ENCODE results near the gene PRPF31.
"Not testable (repeated sequence)": the region's sequence is repeated elsewhere in the genome, so short reads cannot be mapped to it uniquely, and the experiment has no call there.

The PRPF31 gene

DNA sequence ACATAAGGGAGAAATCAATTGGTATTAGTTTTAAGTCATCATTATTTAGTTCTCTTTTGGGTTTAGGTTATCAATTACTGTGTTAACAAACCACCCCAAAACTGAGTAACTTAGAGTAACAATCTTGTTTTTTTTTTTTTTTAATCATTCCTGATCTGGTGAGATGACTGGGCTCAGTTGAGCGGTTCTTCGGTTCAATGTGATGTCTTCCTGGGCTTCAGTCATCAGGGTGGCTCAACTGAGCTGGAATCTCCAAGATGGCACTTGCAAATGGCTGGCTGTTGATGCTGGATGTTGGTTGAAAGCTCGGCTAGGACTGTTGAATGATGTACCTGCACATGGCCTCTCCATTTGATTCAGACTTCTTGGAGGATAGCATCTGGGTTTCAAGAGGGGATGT lies 31.1 kb upstream of the PRPF31 start:
- DNase-seq (ENCODE audit: insufficient read length, low spot score) (no peak), FAIRE-seq (no peak)
- TF ChIP-seq, protein P1, sequence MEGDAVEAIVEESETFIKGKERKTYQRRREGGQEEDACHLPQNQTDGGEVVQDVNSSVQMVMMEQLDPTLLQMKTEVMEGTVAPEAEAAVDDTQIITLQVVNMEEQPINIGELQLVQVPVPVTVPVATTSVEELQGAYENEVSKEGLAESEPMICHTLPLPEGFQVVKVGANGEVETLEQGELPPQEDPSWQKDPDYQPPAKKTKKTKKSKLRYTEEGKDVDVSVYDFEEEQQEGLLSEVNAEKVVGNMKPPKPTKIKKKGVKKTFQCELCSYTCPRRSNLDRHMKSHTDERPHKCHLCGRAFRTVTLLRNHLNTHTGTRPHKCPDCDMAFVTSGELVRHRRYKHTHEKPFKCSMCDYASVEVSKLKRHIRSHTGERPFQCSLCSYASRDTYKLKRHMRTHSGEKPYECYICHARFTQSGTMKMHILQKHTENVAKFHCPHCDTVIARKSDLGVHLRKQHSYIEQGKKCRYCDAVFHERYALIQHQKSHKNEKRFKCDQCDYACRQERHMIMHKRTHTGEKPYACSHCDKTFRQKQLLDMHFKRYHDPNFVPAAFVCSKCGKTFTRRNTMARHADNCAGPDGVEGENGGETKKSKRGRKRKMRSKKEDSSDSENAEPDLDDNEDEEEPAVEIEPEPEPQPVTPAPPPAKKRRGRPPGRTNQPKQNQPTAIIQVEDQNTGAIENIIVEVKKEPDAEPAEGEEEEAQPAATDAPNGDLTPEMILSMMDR (IDR thresholded peaks at IDR 0.05; ENCODE audit: insufficient read depth, missing control alignments) = no peak

DNA sequence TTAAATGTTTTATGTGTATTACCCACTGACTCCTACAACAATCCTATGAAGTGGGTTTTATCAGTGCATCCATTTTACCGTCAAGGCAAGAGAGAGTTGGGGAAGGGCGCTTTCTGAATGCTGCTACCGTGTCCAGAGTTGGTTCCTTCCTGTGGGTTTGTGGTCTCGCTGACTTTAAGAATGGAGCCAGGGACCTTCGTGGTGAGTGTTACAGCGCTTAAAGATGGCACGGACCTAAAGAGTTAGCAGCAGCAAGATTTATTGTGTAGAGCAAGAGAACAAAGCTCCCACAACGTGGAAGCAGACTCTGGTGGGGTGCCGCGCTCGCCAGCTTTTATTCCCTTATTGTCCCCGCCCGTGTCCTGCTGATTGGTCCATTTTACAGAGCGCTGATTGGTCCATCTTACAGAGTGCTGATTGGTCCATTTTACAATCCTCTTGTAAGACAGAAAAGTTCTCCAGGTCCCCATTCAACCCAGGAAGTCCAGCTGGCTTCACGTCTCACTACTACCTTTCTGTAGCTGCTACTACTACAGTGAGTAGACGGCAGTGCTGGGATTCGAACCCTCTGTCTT lies 21.0 kb upstream of the PRPF31 start:
- FAIRE-seq (no peak), DNase-seq (ENCODE audit: insufficient read length, low spot score) (no peak)
- TF ChIP-seq, protein P1 (IDR thresholded peaks at IDR 0.05; ENCODE audit: insufficient read depth, missing control alignments) = no peak

DNA sequence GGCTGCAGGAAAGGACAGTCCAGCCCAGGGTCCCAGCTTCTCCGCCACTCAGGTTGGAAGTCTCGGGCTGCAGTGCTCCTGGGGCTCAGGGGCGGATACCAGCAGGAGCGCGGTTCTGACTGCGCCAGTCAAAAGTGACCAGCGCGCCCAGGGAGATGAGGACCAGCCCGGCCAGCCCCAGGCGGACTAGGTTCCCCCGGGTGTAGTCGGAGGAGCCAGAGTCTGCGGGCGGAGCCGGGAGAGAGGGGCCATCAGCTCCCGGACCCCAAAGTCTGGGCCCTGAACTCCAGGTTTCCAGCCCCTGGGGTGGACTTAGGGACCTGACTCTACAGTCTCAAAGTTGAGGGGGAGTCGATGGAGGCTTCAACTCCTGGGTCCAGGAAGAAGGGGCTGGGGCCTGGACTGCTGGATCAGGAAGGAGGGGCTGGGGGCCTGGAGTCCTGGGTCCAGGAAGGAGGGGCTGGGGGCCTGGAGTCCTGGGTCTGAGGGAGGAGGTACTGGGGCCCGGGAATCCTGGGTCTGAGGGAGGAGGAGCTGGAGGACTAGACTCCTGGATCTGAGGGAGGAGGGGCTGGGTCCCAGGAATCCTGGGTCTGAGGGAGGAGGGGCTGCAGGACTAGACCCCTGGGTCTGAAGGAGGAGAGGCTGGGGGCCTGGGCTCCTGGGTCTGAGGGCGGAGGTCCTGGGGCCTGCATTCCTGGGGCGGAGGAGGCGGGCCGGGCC lies 20.3 kb upstream of the PRPF31 start:
- DNase-seq (ENCODE audit: insufficient read length, low spot score) (no peak), FAIRE-seq (no peak)
- TF ChIP-seq, protein P1 (IDR thresholded peaks at IDR 0.05; ENCODE audit: insufficient read depth, missing control alignments) = no peak

- not testable (repeated sequence) for DNase-seq (ENCODE audit: insufficient read length, low spot score); FAIRE-seq
Observed at GRCh38 chr19:54095859-54096616, 19.5 kb upstream of the PRPF31 start.

- TF ChIP-seq, protein P1 (IDR thresholded peaks at IDR 0.05; ENCODE audit: insufficient read depth, missing control alignments) = peak; percentile 34
- FAIRE-seq = no peak
- no peak for DNase-seq (ENCODE audit: insufficient read length, low spot score)
Observed at GRCh38 chr19:54096617-54097106, 18.9 kb upstream of the PRPF31 start.

DNA sequence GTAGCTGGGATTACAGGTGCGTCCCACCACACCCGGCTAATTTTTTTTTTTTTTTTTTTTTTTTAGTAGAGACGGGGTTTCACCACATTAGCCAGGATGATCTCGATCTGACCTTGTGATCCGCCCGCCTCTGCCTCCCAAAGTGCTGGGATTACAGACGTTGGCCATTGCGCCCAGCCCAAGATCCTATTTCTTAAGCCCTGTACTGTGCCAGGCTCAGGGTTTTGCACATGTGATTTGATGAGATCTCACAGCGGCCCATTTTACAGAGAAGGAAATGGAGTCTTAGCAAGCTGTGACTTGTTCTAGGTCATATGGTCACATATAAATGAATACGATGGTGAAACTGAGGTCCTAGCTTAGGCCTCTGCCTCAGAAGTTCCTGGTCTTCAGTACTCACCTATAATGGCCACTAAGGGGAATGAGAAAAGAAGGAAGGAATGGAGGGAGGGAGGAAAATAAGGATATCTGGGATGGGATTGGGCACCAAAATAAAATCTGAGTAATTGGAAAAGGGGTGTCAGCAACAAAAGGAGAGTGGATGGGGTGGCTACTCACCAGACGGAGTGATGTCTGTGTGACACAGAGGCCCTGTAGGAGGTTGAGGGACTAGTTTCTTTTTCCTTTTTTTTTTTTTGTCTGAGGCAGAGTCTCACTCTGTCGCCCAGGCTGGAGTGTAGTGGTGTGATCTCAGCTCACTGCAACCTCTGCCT lies 16.2 kb upstream of the PRPF31 start:
- TF ChIP-seq, protein P1 (IDR thresholded peaks at IDR 0.05; ENCODE audit: insufficient read depth, missing control alignments) = no peak
- DNase-seq (ENCODE audit: insufficient read length, low spot score) (no peak), FAIRE-seq (no peak)

DNA sequence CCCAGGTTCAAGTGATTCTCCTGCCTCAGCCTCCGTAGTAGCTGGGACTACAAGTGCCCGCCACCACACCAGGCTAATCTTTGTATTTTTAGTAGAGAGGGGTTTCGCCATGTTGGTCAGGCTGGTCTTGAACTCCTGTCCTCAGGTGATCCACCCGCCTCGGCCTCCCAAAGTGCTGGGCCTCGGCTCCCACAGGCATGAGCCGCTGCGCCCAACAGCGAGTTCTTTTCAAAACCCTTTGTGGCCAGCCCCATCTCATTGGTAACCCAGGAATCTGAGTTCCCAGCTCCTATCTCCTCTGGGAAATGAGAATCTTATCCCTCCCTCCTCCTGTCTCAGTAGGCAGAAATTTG lies 15.7 kb upstream of the PRPF31 start:
- not testable (repeated sequence) for FAIRE-seq

More for the DNA sequence above, 15.7 kb upstream of the PRPF31 start:
- not testable (repeated sequence) for DNase-seq (ENCODE audit: insufficient read length, low spot score)
